ENCODE results near the gene CRMP1.

Gene CRMP1

GRCh38 chr4:5893004-5893580, at the start of gene CRMP1:
Gene CRMP1 (minus strand): TSS chr4:5893086. CDS start chr4:5892969, 117 bp downstream.
- H3K27me3 ChIP-seq (ENCODE audit: insufficient read depth, low read length), result peaks cover 94% of the 10 kb centered on the region

DNA sequence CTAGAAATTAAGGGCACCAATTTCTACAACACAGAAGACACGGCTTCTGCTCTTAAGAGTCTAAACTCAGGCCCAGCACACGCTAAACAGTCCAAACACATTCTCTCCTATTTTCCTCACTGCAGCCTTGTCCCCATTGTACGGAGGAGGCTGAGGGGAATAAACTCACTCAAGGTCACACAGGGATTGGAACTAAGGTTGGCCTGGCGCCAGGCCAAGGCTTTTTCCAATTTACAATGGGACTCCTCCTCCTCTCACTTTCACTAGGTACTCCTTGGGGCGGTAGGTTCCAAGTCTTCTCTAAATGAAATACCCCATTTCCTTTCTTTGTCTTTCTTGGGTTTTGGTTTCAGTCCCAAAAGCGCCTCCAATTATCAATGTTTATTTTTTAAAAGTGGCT, 48.7 kb upstream of the CRMP1 start:
- Histone ChIP-seq H3K27ac (ENCODE audit: low read depth, low read length) (no peak overlapping the region), H2AFZ (ENCODE audit: low read length, unreplicated experiment) (no peak overlapping the region), H3K79me2 (ENCODE audit: control insufficient read depth, insufficient read depth, low read length, unreplicated experiment) (no peaks in the 10 kb centered on the region), H3K36me3 (ENCODE audit: insufficient read depth, low read length) (no peaks in the 10 kb centered on the region), H3K4me1 (ENCODE audit: control insufficient read depth, insufficient read depth, low read length, unreplicated experiment) (no peaks in the 10 kb centered on the region), H3K4me3 (ENCODE audit: low read depth, low read length) (no peak overlapping the region), H3K27me3 (ENCODE audit: insufficient read depth, low read length) (peaks cover 43% of the 10 kb centered on the region)

More at GRCh38 chr4:5893004-5893580, at the start of gene CRMP1:
- Histone ChIP-seq H3K4me1 (ENCODE audit: control insufficient read depth, insufficient read depth, low read length, unreplicated experiment) (no peaks in the 10 kb centered on the region), H3K79me2 (ENCODE audit: control insufficient read depth, insufficient read depth, low read length, unreplicated experiment) (no peaks in the 10 kb centered on the region), H3K27ac (ENCODE audit: low read depth, low read length) (no peak within 1 kb of the TSS), H3K4me3 (ENCODE audit: low read depth, low read length) (no peak within 1 kb of the TSS), H3K36me3 (ENCODE audit: insufficient read depth, low read length) (no peaks in the 10 kb centered on the region), H2AFZ (ENCODE audit: low read length, unreplicated experiment) (no peak within 1 kb of the TSS)

GRCh38 chr4:5940470-5941203, 47.8 kb upstream of the CRMP1 start:
- H3K27me3 ChIP-seq (ENCODE audit: insufficient read depth, low read length), result peaks cover 38% of the 10 kb centered on the region
- no peaks in the 10 kb centered on the region for H3K79me2 ChIP-seq (ENCODE audit: control insufficient read depth, insufficient read depth, low read length, unreplicated experiment)
- H3K36me3 ChIP-seq (ENCODE audit: insufficient read depth, low read length), result no peaks in the 10 kb centered on the region
- H3K4me1 ChIP-seq (ENCODE audit: control insufficient read depth, insufficient read depth, low read length, unreplicated experiment), result no peaks in the 10 kb centered on the region
- no peak overlapping the region for H2AFZ ChIP-seq (ENCODE audit: low read length, unreplicated experiment)
- H3K27ac ChIP-seq (ENCODE audit: low read depth, low read length), result no peak overlapping the region
- H3K4me3 ChIP-seq (ENCODE audit: low read depth, low read length), result no peak overlapping the region

GRCh38 chr4:5933996-5934831, 41.3 kb upstream of the CRMP1 start:
- no peaks in the 10 kb centered on the region for H3K79me2 ChIP-seq (ENCODE audit: control insufficient read depth, insufficient read depth, low read length, unreplicated experiment)
- no peak overlapping the region for H3K4me3 ChIP-seq (ENCODE audit: low read depth, low read length)
- no peak overlapping the region for H2AFZ ChIP-seq (ENCODE audit: low read length, unreplicated experiment)
- no peak overlapping the region for H3K27ac ChIP-seq (ENCODE audit: low read depth, low read length)
- H3K4me1 ChIP-seq (ENCODE audit: control insufficient read depth, insufficient read depth, low read length, unreplicated experiment), result no peaks in the 10 kb centered on the region
- H3K36me3 ChIP-seq (ENCODE audit: insufficient read depth, low read length), result no peaks in the 10 kb centered on the region
- H3K27me3 ChIP-seq (ENCODE audit: insufficient read depth, low read length), result peaks cover 51% of the 10 kb centered on the region

GRCh38 chr4:5933116-5933515, 40.2 kb upstream of the CRMP1 start:
- Histone ChIP-seq H3K4me3 (ENCODE audit: low read depth, low read length) (no peak overlapping the region), H3K79me2 (ENCODE audit: control insufficient read depth, insufficient read depth, low read length, unreplicated experiment) (no peaks in the 10 kb centered on the region), H3K27ac (ENCODE audit: low read depth, low read length) (no peak overlapping the region)

GRCh38 chr4:5932035-5932568, 39.2 kb upstream of the CRMP1 start:
- Histone ChIP-seq H3K27ac (ENCODE audit: low read depth, low read length) (no peak overlapping the region), H2AFZ (ENCODE audit: low read length, unreplicated experiment) (no peak overlapping the region), H3K27me3 (ENCODE audit: insufficient read depth, low read length) (peaks cover 72% of the 10 kb centered on the region), H3K4me3 (ENCODE audit: low read depth, low read length) (no peak overlapping the region), H3K36me3 (ENCODE audit: insufficient read depth, low read length) (no peaks in the 10 kb centered on the region), H3K4me1 (ENCODE audit: control insufficient read depth, insufficient read depth, low read length, unreplicated experiment) (no peaks in the 10 kb centered on the region), H3K79me2 (ENCODE audit: control insufficient read depth, insufficient read depth, low read length, unreplicated experiment) (no peaks in the 10 kb centered on the region)

More at GRCh38 chr4:5933116-5933515, 40.2 kb upstream of the CRMP1 start:
- peaks cover 62% of the 10 kb centered on the region for H3K27me3 ChIP-seq (ENCODE audit: insufficient read depth, low read length)
- no peaks in the 10 kb centered on the region for H3K4me1 ChIP-seq (ENCODE audit: control insufficient read depth, insufficient read depth, low read length, unreplicated experiment)
- H2AFZ ChIP-seq (ENCODE audit: low read length, unreplicated experiment), result no peak overlapping the region
- H3K36me3 ChIP-seq (ENCODE audit: insufficient read depth, low read length), result no peaks in the 10 kb centered on the region

DNA sequence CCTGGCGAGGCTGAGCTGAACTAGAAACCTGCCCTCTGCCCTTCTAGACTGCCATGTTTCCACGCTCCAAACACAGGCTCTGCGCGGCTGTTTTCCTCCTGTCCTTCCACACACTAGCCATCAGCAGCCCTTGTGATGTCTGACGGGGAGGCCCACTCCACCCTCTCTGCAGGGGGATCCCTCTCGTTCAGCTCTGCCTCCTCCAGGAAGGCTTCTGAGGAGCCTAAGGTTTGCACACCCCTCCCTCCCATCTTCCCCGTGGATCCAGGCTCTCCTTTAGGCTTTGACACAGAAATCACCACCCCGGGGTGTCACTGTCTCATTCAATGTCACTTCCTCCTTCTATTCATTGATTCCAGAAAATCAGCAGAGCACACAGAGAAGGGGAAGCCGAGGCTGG, 38.6 kb upstream of the CRMP1 start:
- no peak overlapping the region for H2AFZ ChIP-seq (ENCODE audit: low read length, unreplicated experiment)
- no peak overlapping the region for H3K27ac ChIP-seq (ENCODE audit: low read depth, low read length)
- H3K79me2 ChIP-seq (ENCODE audit: control insufficient read depth, insufficient read depth, low read length, unreplicated experiment), result no peaks in the 10 kb centered on the region
- peaks cover 78% of the 10 kb centered on the region for H3K27me3 ChIP-seq (ENCODE audit: insufficient read depth, low read length)
- no peaks in the 10 kb centered on the region for H3K4me1 ChIP-seq (ENCODE audit: control insufficient read depth, insufficient read depth, low read length, unreplicated experiment)
- H3K36me3 ChIP-seq (ENCODE audit: insufficient read depth, low read length), result no peaks in the 10 kb centered on the region
- H3K4me3 ChIP-seq (ENCODE audit: low read depth, low read length), result no peak overlapping the region

DNA sequence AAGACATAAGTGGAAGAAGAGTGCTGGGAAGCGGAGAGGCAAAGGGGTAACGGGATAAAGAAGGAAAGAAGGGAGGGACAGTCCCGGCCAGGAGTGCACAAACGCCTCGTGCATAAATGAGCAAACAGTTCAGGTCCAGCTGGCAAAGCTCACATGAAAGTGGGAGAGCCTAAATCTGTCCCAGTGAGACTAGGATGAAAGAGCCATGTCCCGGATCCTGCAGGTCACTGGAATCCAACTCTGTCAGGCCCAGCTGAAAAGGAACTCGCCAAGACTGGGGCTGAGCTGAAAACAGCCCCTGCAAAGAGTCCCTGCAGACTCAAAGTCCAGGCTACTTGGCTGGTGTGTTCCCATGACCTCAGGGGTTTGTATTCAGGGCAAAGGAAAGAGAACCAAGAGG, 38.0 kb upstream of the CRMP1 start:
- Histone ChIP-seq H3K79me2 (ENCODE audit: control insufficient read depth, insufficient read depth, low read length, unreplicated experiment) (no peaks in the 10 kb centered on the region), H3K4me3 (ENCODE audit: low read depth, low read length) (no peak overlapping the region), H3K4me1 (ENCODE audit: control insufficient read depth, insufficient read depth, low read length, unreplicated experiment) (no peaks in the 10 kb centered on the region), H3K27ac (ENCODE audit: low read depth, low read length) (no peak overlapping the region), H3K36me3 (ENCODE audit: insufficient read depth, low read length) (no peaks in the 10 kb centered on the region), H3K27me3 (ENCODE audit: insufficient read depth, low read length) (peaks cover 78% of the 10 kb centered on the region), H2AFZ (ENCODE audit: low read length, unreplicated experiment) (no peak overlapping the region)

GRCh38 chr4:5930456-5930855, 37.6 kb upstream of the CRMP1 start:
- Histone ChIP-seq H2AFZ (ENCODE audit: low read length, unreplicated experiment) (no peak overlapping the region), H3K79me2 (ENCODE audit: control insufficient read depth, insufficient read depth, low read length, unreplicated experiment) (no peaks in the 10 kb centered on the region), H3K27ac (ENCODE audit: low read depth, low read length) (no peak overlapping the region), H3K36me3 (ENCODE audit: insufficient read depth, low read length) (no peaks in the 10 kb centered on the region), H3K4me1 (ENCODE audit: control insufficient read depth, insufficient read depth, low read length, unreplicated experiment) (no peaks in the 10 kb centered on the region), H3K4me3 (ENCODE audit: low read depth, low read length) (no peak overlapping the region), H3K27me3 (ENCODE audit: insufficient read depth, low read length) (peaks cover 78% of the 10 kb centered on the region)

GRCh38 chr4:5928844-5929420, 36.0 kb upstream of the CRMP1 start:
- H3K27me3 ChIP-seq (ENCODE audit: insufficient read depth, low read length), result peaks cover 70% of the 10 kb centered on the region
- H3K4me1 ChIP-seq (ENCODE audit: control insufficient read depth, insufficient read depth, low read length, unreplicated experiment), result no peaks in the 10 kb centered on the region
- H3K27ac ChIP-seq (ENCODE audit: low read depth, low read length), result no peak overlapping the region
- no peak overlapping the region for H2AFZ ChIP-seq (ENCODE audit: low read length, unreplicated experiment)
- H3K4me3 ChIP-seq (ENCODE audit: low read depth, low read length), result no peak overlapping the region
- H3K79me2 ChIP-seq (ENCODE audit: control insufficient read depth, insufficient read depth, low read length, unreplicated experiment), result no peaks in the 10 kb centered on the region
- no peaks in the 10 kb centered on the region for H3K36me3 ChIP-seq (ENCODE audit: insufficient read depth, low read length)
